GM18870 (cell line): ENCODE measurements around the gene ELK3.
"Not testable (repeated sequence)": the region's sequence is repeated elsewhere in the genome, so short reads cannot be mapped to it uniquely, and the experiment has no call there.

Source experiments
- ATAC-seq: cut with Tn5 transposase; IDR thresholded peaks from one replicate; pipeline ENCODE4 v1.9.1; 2021; ENCODE audit warnings: moderate library complexity; ENCODE audit not compliant: unreplicated experiment

The ELK3 gene

GRCh38 chr12:96303653-96304052, 109.5 kb downstream of the ELK3 start:
- ATAC-seq: no peak

GRCh38 chr12:96305665-96306064, 111.5 kb downstream of the ELK3 start:
- no peak for ATAC-seq

GRCh38 chr12:96308881-96309280, 114.7 kb downstream of the ELK3 start:
- no peak for ATAC-seq

GRCh38 chr12:96310067-96310466, 115.9 kb downstream of the ELK3 start:
- no peak for ATAC-seq

- ATAC-seq: no peak
Measured at GRCh38 chr12:96311191-96311590, 117.0 kb downstream of the ELK3 start.

GRCh38 chr12:96313606-96314005, 119.4 kb downstream of the ELK3 start:
- ATAC-seq: no peak

- no peak for ATAC-seq
Measured at GRCh38 chr12:96314723-96315122, 120.5 kb downstream of the ELK3 start.

GRCh38 chr12:96315741-96316481, 121.7 kb downstream of the ELK3 start:
- ATAC-seq: not testable (repeated sequence)

GRCh38 chr12:96317801-96318200, 123.6 kb downstream of the ELK3 start:
- ATAC-seq: not testable (repeated sequence)
